Activated T-helper 2 cell treated with anti-CD3 and anti-CD28 coated beads, Interferon-gamma antibody, Interleukin-2, Interleukin-4, amounts not matched to agents 10 μg/mL and 5 μg/mL and 100 μg/mL, durations not matched to agents 14 hours and 24 hours and 36 hours (primary cell): Measurements from ENCODE around the gene SIRT1. TPM values are rescaled to one million over a fixed set of nuclear protein-coding genes. Genes with fewer than 3 reads are reported as not detected.
"Not testable (repeated sequence)": the region's sequence is repeated elsewhere in the genome, so short reads cannot be mapped to it uniquely, and the experiment has no call there.

ENCODE experiments used
- DNase-seq: peaks from one replicate; pipeline ENCODE4 v3.0.0; 2021; ENCODE audit warnings: low spot score
- H3K27ac Mint-ChIP-seq: one replicate; pipeline ENCODE4 v1.8.0; 2021; ENCODE audit warnings: mixed read lengths
- H3K27me3 Mint-ChIP-seq: one replicate; pipeline ENCODE4 v1.8.0; 2021; ENCODE audit warnings: low read depth, mixed read lengths
- H3K36me3 Mint-ChIP-seq: one replicate; pipeline ENCODE4 v1.8.0; 2021; ENCODE audit warnings: low read depth, mixed read lengths
- H3K4me1 Mint-ChIP-seq: one replicate; pipeline ENCODE4 v1.8.0; 2021; ENCODE audit warnings: low read depth, mixed read lengths
- H3K4me3 Mint-ChIP-seq: one replicate; pipeline ENCODE4 v1.8.0; 2021; ENCODE audit warnings: low read depth, mild to moderate bottlenecking, moderate library complexity, mixed read lengths
- H3K9me3 Mint-ChIP-seq: one replicate; pipeline ENCODE4 v1.8.0; 2021; ENCODE audit warnings: mixed read lengths
- intact Hi-C: fragments of 100-400 bp; cut with micrococcal nuclease; formaldehyde crosslinking; loops from one replicate; pipeline ENCODE4 v1.15.1; 2023
- total RNA-seq: library from RNA; stranded (reverse); gene quantifications from 2 replicates; pipeline ENCODE4 v1.2.3, GENCODE V29; 2022

The SIRT1 gene
- total RNA-seq, 1 donor from 2014 or later: 25.6 TPM

GRCh38 chr10:67935223-67935622, 50.8 kb downstream of the SIRT1 start:
- Mint-ChIP-seq H3K9me3 (no peaks in the 10 kb centered on the region), H3K27me3 (no peaks in the 10 kb centered on the region), H3K36me3 (peaks cover 63% of the 10 kb centered on the region), H3K4me1 (no peaks in the 10 kb centered on the region), H3K4me3 (no peak overlapping the region), H3K27ac (no peak overlapping the region)
- no peak for DNase-seq
- intact Hi-C loops: no loop called here

GRCh38 chr10:67936416-67936815, 52.0 kb downstream of the SIRT1 start:
- intact Hi-C loops: no loop called here
- no peaks in the 10 kb centered on the region for H3K9me3 Mint-ChIP-seq
- DNase-seq: no peak
- H3K36me3 Mint-ChIP-seq: peaks cover 54% of the 10 kb centered on the region
- H3K4me1 Mint-ChIP-seq: no peaks in the 10 kb centered on the region
- H3K27ac Mint-ChIP-seq: no peak overlapping the region
- no peaks in the 10 kb centered on the region for H3K27me3 Mint-ChIP-seq
- H3K4me3 Mint-ChIP-seq: no peak overlapping the region

- intact Hi-C loops: no loop called here
- Mint-ChIP-seq H3K9me3 (peaks cover 11% of the 10 kb centered on the region), H3K27me3 (no peaks in the 10 kb centered on the region), H3K36me3 (peaks cover 63% of the 10 kb centered on the region), H3K4me1 (no peaks in the 10 kb centered on the region), H3K27ac (no peak overlapping the region), H3K4me3 (no peak overlapping the region)
- DNase-seq: no peak
Measured at GRCh38 chr10:67943917-67944316, 59.5 kb downstream of the SIRT1 start.

GRCh38 chr10:67955614-67956013, 71.2 kb downstream of the SIRT1 start:
- DNase-seq: no peak
- Mint-ChIP-seq H3K27ac (no peak overlapping the region), H3K4me3 (no peak overlapping the region), H3K9me3 (no peaks in the 10 kb centered on the region), H3K36me3 (peaks cover 38% of the 10 kb centered on the region), H3K4me1 (no peaks in the 10 kb centered on the region), H3K27me3 (no peaks in the 10 kb centered on the region)
- intact Hi-C loops: no loop called here

- no peak overlapping the region for H3K4me3 Mint-ChIP-seq
- H3K27ac Mint-ChIP-seq: no peak overlapping the region
- H3K36me3 Mint-ChIP-seq: peaks cover 21% of the 10 kb centered on the region
- intact Hi-C loops: no loop called here
- no peak for DNase-seq
- no peaks in the 10 kb centered on the region for H3K9me3 Mint-ChIP-seq
- no peaks in the 10 kb centered on the region for H3K27me3 Mint-ChIP-seq
- no peaks in the 10 kb centered on the region for H3K4me1 Mint-ChIP-seq
Measured at GRCh38 chr10:67959839-67960476, 75.5 kb downstream of the SIRT1 start.

GRCh38 chr10:67965456-67965855, 81.0 kb downstream of the SIRT1 start:
- intact Hi-C loops: no loop called here
- H3K4me3 Mint-ChIP-seq: no peak overlapping the region
- peaks cover 49% of the 10 kb centered on the region for H3K36me3 Mint-ChIP-seq

GRCh38 chr10:67966035-67966434, 81.6 kb downstream of the SIRT1 start:
- intact Hi-C loops, H3K27ac Mint-ChIP-seq, H3K9me3 Mint-ChIP-seq, H3K4me1 Mint-ChIP-seq, H3K4me3 Mint-ChIP-seq, DNase-seq, H3K27me3 Mint-ChIP-seq: not testable (repeated sequence)
- peaks cover 50% of the 10 kb centered on the region for H3K36me3 Mint-ChIP-seq

More at GRCh38 chr10:67965456-67965855, 81.0 kb downstream of the SIRT1 start:
- DNase-seq: no peak
- H3K27me3 Mint-ChIP-seq: no peaks in the 10 kb centered on the region
- H3K9me3 Mint-ChIP-seq: peaks cover under 1% of the 10 kb centered on the region
- H3K27ac Mint-ChIP-seq: no peak overlapping the region
- no peaks in the 10 kb centered on the region for H3K4me1 Mint-ChIP-seq

Other genes starting within 250 kb of the SIRT1 start
- not detected in 2 replicates for gene CTNNA3, start 188.5 kb upstream of the SIRT1 start, total RNA-seq
- gene DNAJC12, start 46.5 kb upstream of the SIRT1 start, total RNA-seq: 11.0 and 12.6 TPM in 2 replicates
- gene HERC4, start 190.6 kb downstream of the SIRT1 start, total RNA-seq: 48.9 and 55.7 TPM in 2 replicates
- not detected in 2 replicates for gene MYPN, start 224.8 kb downstream of the SIRT1 start, total RNA-seq